Neural cell (in vitro differentiated cells): ENCODE data around the gene AXIN1.

Experiments
- CTCF ChIP-seq: fragments of 450-650 bp; IDR thresholded peaks from 2 replicates; pipeline ENCODE4 v1.5.1; 2014; ENCODE audit warnings: antibody characterized with exemption, mild to moderate bottlenecking, moderate library complexity; ENCODE audit not compliant: poor library complexity, severe bottlenecking
- EP300 ChIP-seq: fragments of 450-650 bp; conservative IDR thresholded peaks from 2 replicates; pipeline ENCODE4 v1.6.1; 2014; ENCODE audit warnings: antibody characterized with exemption, mild to moderate bottlenecking, moderate library complexity; ENCODE audit not compliant: poor library complexity, severe bottlenecking
- EZH2 ChIP-seq: fragments of 200-600, 300-800 bp; shearing (Covaris generic), sonication (generic); IDR thresholded peaks from 2 replicates; pipeline ENCODE4 v1.6.1; 2014; ENCODE audit warnings: antibody characterized with exemption, low read length, borderline replicate concordance, mild to moderate bottlenecking; ENCODE audit not compliant: insufficient read depth, poor library complexity, severe bottlenecking
- MXI1 ChIP-seq: fragments of 450-650 bp; conservative IDR thresholded peaks from 2 replicates; pipeline ENCODE4 v1.6.1; 2014; ENCODE audit warnings: antibody characterized with exemption, mild to moderate bottlenecking; ENCODE audit not compliant: poor library complexity, severe bottlenecking
- POLR2AphosphoS5 ChIP-seq: IDR thresholded peaks from 2 replicates; pipeline ENCODE4 v1.6.1; 2012
- RAD21 ChIP-seq: fragments of 450-650 bp; conservative IDR thresholded peaks from 2 replicates; pipeline ENCODE4 v1.6.1; 2014; ENCODE audit warnings: antibody characterized with exemption, mild to moderate bottlenecking, moderate library complexity
- REST ChIP-seq: IDR thresholded peaks from 2 replicates; pipeline ENCODE4 v1.6.1; 2012; ENCODE audit warnings: borderline replicate concordance
- SMC3 ChIP-seq: fragments of 450-650 bp; conservative IDR thresholded peaks from 2 replicates; pipeline ENCODE4 v1.6.1; 2014; ENCODE audit warnings: antibody characterized with exemption, mild to moderate bottlenecking, moderate library complexity; ENCODE audit not compliant: poor library complexity
- TAF1 ChIP-seq: IDR thresholded peaks from 2 replicates; pipeline ENCODE4 v1.6.1; 2012; ENCODE audit warnings: low read depth

GRCh38 chr16:284204-285120, 68.1 kb downstream of the AXIN1 start:
- TF ChIP-seq EP300 (no peak), CTCF (no peak), POLR2AphosphoS5 (no peak), SMC3 (no peak), RAD21 (no peak), EZH2 (no peak), REST (no peak), TAF1 (no peak), MXI1 (no peak)
